Measurements from ENCODE around the gene CINP.
"Not testable (repeated sequence)": the region's sequence is repeated elsewhere in the genome, so short reads cannot be mapped to it uniquely, and the experiment has no call there.

The CINP gene

GRCh38 chr14:102356280-102356679, 6.4 kb downstream of the CINP start:
- in situ Hi-C loops (cut with HindIII; ENCODE audit: low sequenced_read_pairs), result no loop called here

DNA sequence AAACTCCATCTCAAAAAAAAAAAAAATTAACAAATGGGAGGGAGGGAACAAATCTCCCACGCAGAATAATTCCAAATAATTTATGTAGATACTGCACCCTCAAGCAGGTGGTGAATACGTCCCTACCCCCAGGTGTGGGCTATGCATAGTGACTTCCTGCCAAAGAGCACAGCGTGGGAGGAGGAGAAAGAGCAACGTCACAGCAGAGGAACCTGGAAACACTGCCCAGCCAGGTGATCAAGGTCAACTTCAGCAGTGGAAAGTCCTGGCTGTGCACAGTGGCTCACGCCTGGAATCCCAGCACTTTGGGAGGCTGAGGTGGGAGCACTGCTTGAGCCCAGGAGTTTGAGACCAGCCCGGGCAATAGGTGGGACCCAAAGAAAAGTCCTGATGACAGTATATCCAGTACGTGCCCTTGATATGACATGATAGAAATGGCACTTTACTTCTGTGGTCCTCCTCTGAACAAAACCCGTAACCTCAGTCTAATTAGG, 9.5 kb downstream of the CINP start:
- in situ Hi-C loops (cut with HindIII; ENCODE audit: low sequenced_read_pairs), result no loop called here

GRCh38 chr14:102352213-102352612, 10.5 kb downstream of the CINP start:
- in situ Hi-C loops (cut with HindIII; ENCODE audit: low sequenced_read_pairs), result no loop called here

DNA sequence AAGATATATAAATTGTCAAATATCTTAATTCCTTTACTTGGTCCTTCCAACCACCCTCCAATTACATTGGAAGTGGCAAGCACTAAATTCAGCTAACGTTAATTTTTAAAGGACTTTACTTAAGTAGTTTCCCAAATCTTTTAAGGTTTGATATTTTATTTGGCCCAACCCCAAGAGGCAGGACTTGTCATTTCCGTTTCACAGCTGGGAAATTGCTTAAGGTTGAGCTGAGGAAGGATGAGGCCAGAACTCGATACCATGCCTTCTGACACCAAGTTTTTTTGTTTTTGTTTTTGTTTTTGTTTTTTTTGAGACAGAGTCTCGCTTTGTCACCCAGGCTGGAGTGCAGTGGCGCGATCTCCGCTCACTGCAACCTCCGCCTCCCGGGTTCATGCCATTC, 11.1 kb downstream of the CINP start:
- in situ Hi-C loops (cut with HindIII; ENCODE audit: low sequenced_read_pairs), result not testable (repeated sequence)

DNA sequence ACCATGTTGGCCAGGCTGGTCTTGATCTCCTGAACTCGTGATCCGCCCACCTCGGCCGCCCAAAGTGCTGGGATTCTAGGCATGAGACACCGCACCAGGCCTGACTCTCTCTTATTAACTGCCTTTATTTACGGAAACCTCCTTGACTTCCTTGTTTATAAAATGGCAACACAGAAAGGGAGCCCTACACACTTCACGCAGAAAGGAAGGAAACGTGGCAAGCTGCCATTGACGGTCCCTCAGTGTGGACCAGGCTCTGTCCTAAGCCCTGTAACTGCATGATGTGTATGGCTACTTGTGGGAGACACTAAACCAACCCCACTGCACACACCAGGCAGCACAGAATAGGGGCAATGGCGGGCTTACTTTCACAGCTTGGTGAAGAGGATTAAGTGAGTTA, 11.7 kb downstream of the CINP start:
- in situ Hi-C loops (cut with HindIII; ENCODE audit: low sequenced_read_pairs), result no loop called here

DNA sequence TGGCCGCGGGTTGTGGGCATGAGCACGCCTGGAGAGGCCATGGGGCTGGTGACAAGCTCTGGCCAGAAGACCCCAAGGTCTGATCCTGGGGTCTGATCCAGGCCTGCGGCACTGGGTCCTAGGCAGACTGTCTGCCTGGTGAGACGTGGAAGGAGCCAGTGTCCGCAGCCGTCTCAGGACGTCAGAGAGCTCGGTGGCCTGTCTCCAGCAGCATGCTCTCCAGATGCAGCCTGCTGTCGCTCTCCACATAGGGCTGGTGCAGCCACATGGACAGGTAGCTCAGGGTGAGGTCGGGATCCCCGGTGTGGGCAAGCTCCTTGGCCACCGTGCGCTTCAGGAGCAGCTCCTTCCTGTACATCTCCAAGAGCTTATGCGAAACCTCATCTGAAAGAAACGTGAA, 14.3 kb downstream of the CINP start:
- in situ Hi-C loops (cut with HindIII; ENCODE audit: low sequenced_read_pairs), result no loop called here

DNA sequence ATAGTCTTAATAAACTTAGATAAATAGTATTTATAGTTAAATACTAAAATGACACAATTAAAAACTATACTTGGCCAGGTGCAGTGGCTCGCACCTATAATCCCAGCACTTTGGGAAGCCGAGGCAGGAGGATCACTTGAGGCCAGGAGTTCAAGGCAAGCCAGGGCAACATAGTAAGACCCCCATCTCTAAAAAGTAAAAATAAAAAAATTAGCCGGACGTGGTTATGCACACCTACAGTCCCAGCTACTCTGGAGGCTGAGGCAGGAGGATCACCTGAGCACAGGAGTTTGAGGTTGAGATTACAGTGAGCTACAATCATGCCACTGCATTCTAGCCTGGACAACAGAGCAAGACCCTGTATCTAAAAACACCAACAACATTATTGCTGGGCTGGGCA, 16.0 kb downstream of the CINP start:
- in situ Hi-C loops (cut with HindIII; ENCODE audit: low sequenced_read_pairs), result no loop called here

- in situ Hi-C loops (cut with HindIII; ENCODE audit: low sequenced_read_pairs), result no loop called here
Measured at GRCh38 chr14:102345232-102345631, 17.5 kb downstream of the CINP start.

DNA sequence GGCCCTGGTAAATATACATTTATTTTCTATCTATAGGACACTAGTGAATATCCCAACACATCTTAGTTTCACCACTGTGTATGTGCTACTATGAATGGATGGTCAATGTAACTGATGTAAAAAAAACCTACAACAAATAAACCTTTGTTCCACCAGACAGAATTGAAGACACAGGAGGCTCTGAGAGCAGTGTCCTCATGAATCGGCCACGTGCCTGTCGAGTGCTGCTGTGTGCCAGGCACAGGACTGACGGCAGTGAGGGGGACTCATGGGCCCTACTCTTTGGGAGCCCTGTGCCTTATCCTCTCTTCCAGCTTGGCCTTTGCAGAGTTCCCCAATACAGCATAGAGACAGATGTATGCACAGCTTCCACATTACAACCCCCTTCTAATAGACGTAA, 18.2 kb downstream of the CINP start:
- in situ Hi-C loops (cut with HindIII; ENCODE audit: low sequenced_read_pairs), result no loop called here

- in situ Hi-C loops (cut with HindIII; ENCODE audit: low sequenced_read_pairs), result no loop called here
Measured at GRCh38 chr14:102344084-102344483, 18.6 kb downstream of the CINP start.

DNA sequence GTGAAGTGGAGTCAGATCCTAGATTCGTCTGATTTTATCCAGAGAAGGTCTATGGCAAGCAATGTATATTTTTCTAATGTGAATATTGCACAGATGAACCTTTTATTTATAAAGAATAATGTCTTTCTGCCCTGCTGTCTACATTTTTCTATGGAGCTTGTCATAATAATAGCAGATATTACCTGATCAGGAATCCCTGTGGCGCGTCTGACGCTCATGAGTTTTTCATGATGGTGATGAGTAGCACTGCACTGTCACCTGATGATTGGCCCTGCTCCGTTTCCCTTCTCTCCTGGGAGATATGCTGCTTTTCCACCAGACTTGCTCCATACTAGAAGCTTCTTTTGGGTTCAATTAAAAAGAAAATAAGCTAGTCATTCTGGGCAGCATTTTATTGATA, 20.5 kb downstream of the CINP start:
- in situ Hi-C loops (cut with HindIII; ENCODE audit: low sequenced_read_pairs), result no loop called here

GRCh38 chr14:102341566-102341965, 21.1 kb downstream of the CINP start:
- in situ Hi-C loops (cut with HindIII; ENCODE audit: low sequenced_read_pairs), result no loop called here

DNA sequence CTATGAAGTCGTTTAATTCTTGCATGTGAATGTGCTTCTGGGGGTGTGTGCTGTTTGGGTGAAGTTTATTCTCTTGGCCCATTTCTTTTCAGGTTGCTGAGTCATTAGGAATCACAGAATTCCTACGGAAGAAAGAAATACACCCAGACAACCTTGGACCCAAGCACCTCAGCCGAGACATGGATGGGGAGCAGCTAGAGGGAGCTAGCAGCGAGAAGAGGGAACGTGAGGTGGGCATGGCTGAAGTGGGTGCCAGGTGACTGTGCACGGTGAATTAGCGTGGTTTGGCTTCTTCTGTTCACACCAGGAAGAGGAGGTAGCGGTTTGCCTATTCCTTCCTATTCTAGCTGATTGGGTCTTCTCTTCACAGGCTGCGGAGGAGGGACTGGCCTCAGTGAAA, 24.0 kb downstream of the CINP start:
- in situ Hi-C loops (cut with HindIII; ENCODE audit: low sequenced_read_pairs), result no loop called here

DNA sequence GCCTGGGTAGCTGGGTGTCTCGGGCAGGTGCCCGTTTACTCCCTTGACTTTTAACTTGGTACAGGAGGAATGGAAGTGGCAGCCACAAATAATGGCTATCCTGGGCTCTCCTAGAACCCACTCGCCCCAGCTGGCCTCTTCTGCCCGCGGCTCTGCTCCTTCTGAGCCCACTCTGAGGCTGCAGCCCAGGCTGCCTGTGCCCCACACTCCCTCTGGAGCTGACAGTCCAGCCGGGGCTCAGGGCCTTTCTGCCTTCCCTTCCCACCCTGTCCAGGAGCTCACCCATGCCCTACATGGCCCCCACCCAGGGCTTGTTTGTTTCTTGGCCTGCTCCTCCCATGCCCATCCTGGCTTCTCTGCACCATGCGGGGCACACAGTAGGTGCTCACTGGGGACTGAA, 27.5 kb downstream of the CINP start:
- in situ Hi-C loops (cut with HindIII; ENCODE audit: low sequenced_read_pairs), result no loop called here

DNA sequence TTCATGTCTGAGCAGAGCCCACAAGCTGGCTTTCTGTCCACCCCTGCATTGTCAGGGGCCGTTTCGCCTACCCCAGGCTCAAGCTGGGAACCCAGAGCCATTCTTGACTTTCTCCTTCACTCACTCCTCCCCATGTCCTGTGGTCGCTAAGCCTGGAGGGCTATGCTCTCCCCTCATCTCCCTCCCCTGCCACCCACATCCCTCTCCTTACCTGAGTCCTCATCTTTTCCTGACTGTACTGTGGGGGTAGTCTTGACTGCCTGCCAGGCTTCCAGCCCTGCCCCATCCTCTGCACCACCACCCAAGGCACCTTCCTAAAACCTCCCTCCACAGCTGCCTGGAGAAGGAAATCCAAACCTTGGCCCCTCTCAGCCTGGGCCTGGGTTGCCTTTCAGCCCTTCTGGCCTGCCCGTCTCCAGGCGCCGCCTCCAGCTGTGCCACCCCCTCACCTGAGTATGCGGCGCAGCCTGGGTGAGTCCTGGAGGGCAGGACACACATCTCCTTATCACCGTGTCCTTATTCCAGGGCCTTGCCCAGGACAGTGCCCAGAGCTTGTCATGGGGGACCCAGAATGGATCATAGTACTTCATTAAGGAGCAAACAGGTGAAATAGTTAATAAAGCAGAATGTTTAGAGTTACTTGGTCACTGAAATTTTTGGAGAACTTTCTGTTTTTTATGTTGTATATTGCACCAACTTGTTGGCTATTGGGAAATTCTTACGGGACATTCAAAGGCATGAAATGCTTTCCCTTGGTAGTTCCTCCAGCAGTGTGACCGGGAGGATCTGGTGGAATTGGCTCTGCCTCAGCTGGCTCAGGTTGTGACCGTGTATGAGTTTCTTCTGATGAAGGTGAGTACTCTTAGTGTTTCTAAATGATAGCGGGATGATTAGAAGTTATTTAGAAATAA, 28.6 kb downstream of the CINP start:
- in situ Hi-C loops (cut with HindIII; ENCODE audit: low sequenced_read_pairs), result no loop called here

- in situ Hi-C loops (cut with HindIII; ENCODE audit: low sequenced_read_pairs), result no loop called here
Measured at GRCh38 chr14:102333390-102333789, 29.3 kb downstream of the CINP start.

DNA sequence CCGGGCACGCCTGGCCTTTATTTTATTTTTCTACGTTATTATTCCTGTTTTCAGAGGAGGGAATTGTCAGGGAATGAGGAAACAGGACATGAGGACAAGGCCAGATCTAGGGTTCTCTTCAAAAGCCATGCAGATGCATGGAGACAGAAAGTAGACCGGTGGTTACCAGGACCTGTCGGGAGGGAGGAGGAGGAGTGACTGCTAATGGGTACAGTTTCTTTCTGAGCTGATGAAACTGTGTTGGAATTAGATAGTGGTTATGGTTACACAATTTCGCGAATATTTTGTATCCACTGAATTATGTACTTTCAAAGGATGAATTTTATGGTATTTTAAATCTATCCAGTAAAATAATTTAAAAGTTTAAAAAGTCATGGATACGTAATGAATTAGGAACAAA, 31.9 kb downstream of the CINP start:
- in situ Hi-C loops (cut with HindIII; ENCODE audit: low sequenced_read_pairs), result no loop called here

GRCh38 chr14:102329381-102329780, 33.3 kb downstream of the CINP start:
- in situ Hi-C loops (cut with HindIII; ENCODE audit: low sequenced_read_pairs), result not testable (repeated sequence)

- in situ Hi-C loops (cut with HindIII; ENCODE audit: low sequenced_read_pairs), result no loop called here
Measured at GRCh38 chr14:102326583-102326982, 36.1 kb downstream of the CINP start.

DNA sequence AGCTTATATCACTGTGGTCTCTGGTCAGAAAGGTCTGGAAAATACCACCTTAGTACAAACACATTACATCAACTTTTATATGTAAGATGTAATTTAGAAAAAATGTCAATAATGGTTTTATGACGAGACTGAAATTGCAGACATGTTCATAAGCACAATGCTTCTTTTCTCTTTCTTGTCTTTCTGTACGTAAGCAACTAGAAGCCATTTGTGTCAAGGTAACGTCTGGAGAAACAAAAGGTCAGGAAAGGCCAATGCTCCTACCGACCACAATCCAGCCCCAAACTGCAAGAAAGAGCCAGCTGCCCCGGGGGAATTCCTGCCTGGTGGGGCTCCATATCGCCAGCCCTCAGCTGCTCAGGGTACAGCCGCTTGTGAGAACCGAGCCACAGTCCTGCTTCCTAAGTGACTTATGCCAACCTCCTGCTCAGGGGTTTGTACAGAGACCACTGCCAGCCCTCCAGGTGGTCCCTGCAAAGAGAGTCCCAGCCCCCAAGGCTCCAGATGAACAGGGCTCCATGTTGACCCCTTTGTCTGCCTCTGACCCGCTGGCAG, 36.8 kb downstream of the CINP start:
- in situ Hi-C loops (cut with HindIII; ENCODE audit: low sequenced_read_pairs), result no loop called here

DNA sequence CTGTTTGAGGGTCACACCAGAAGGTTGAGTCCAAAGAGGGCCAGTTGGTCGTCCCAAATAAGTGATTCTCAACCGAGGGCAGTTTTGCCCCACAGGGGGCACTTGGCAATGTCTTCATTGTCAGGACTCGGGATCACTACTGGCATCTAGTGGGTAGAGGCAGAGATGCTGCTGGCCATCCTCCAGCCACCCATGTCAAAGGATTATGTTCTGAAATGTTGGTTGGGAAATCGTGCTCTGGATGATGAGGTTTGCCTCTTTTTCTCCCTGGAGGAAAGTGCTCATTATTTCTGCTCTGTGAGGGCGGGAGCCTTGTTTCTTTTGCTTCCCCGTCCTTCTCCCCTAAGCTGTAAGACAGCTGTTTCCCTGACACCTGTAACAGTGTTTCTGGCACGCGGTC, 39.6 kb downstream of the CINP start:
- in situ Hi-C loops (cut with HindIII; ENCODE audit: low sequenced_read_pairs), result no loop called here
